Measurements from ENCODE around the gene RRP15. TPM values are rescaled to one million over a fixed set of nuclear protein-coding genes. Genes with fewer than 3 reads are reported as not detected.

Gene RRP15
- total RNA-seq (2022; extraction: Qiagen RNA extraction; ENCODE audit: low read depth), result 17.8 to 41.7 TPM (median 25.9 TPM) in 5 replicates

GRCh38 chr1:218284917-218285635 is at the start of gene RRP15:
TSS of gene RRP15 (plus strand) at chr1:218285293. CDS start at chr1:218285317, 24 bp downstream.

GRCh38 chr1:218344814-218345672 is 60.0 kb downstream of the RRP15 start, which contains the start of gene TGFB2:
TSS of gene TGFB2 (plus strand) at chr1:218345336. CDS start at chr1:218346702, 1,366 bp downstream.

Other genes with a start within 250 kb of the RRP15 start
- gene TGFB2, start 60.0 kb downstream of the RRP15 start, total RNA-seq (2022; extraction: Qiagen RNA extraction; ENCODE audit: low read depth), result 14.2 to 24.3 TPM (median 19.4 TPM) in 5 replicates

Data from A549 treated with ZK216348 at 1 μM for 4 hours (cell line).